ENCODE results near the gene KCNIP4. TPM values are rescaled to one million over a fixed set of nuclear protein-coding genes. Genes with fewer than 3 reads are reported as not detected.

The KCNIP4 gene
- total and polyA plus RNA-seq, 2 of the 4 experiments (the other 2 are of a cell fraction), result not detected

- no peaks in the 10 kb centered on the region for H4K20me1 ChIP-seq (ENCODE audit: insufficient read depth, low read length)
- H3K9me1 ChIP-seq (ENCODE audit: insufficient read depth, low read length), result no peaks in the 10 kb centered on the region
- no peak overlapping the region for H3K14ac ChIP-seq (replicated peaks; ENCODE audit: low read depth, low read length)
- dilution Hi-C loops (cut with HindIII; ENCODE audit: low sequenced_read_pairs, unreplicated experiment), result no loop called here
- no peaks in the 10 kb centered on the region for H3K27me3 ChIP-seq (ENCODE audit: control insufficient read depth, insufficient read depth, low read length)
- no peak for TF ChIP-seq MAZ (IDR thresholded peaks at IDR 0.05; ENCODE audit: borderline replicate concordance, low read depth, low read length)
- no peak for TF ChIP-seq RFX5 (IDR thresholded peaks at IDR 0.05; ENCODE audit: low read depth, low read length)
- TF ChIP-seq POLR2A (IDR thresholded peaks at IDR 0.05; ENCODE audit: low read depth, low read length), result no peak
- no peak for TF ChIP-seq SMC3 (IDR thresholded peaks at IDR 0.05; ENCODE audit: low read depth, low read length)
- no peak overlapping the region for H3K18ac ChIP-seq (ENCODE audit: low read depth, low read length)
- no peak overlapping the region for H4K91ac ChIP-seq (ENCODE audit: insufficient read depth, low read depth, low read length)
- no peak overlapping the region for H3K4me2 ChIP-seq (ENCODE audit: low read depth, low read length)
- no peaks in the 10 kb centered on the region for H3K4me1 ChIP-seq (ENCODE audit: control insufficient read depth, insufficient read depth, low read length)
- no peak overlapping the region for H2AK9ac ChIP-seq (replicated peaks; ENCODE audit: low read depth, low read length, poor library complexity)
- no peak overlapping the region for H3K27ac ChIP-seq (ENCODE audit: insufficient read depth, low read length)
- H3K9me3 ChIP-seq (ENCODE audit: control insufficient read depth, insufficient read depth, low read length), result peaks cover 4% of the 10 kb centered on the region
- no peak overlapping the region for H2BK120ac ChIP-seq (ENCODE audit: low read depth, low read length)
- CTCF ChIA-PET, result no interaction called here
- no CpG with 5 or more reads among the region's 1 CpG for WGBS, 2 experiments (ENCODE audit: extremely low coverage in 2 of 2, insufficient read length in 1 of 2)
- no peak overlapping the region for H2BK20ac ChIP-seq (ENCODE audit: low read depth, low read length)
- no peak overlapping the region for H3K4me3 ChIP-seq (ENCODE audit: insufficient read depth, low read depth, low read length)
- intact Hi-C loops (cut with micrococcal nuclease), result no loop called here
- H3K56ac ChIP-seq (ENCODE audit: extremely low read depth, insufficient read depth, low read length), result no peak overlapping the region
- POLR2A ChIA-PET (ENCODE audit: unreplicated experiment), result no interaction called here
- H3K23ac ChIP-seq (ENCODE audit: low read depth, low read length), result no peak overlapping the region
- DNase-seq (no peak), ATAC-seq (ENCODE audit: low read depth) (no peak)
- H4K8ac ChIP-seq (ENCODE audit: low read depth in 2 of 2, low read length in 2 of 2), result no peak overlapping the region
- H3K4ac ChIP-seq (ENCODE audit: low read depth, low read length), result no peak overlapping the region
- in situ Hi-C loops (cut with MboI; ENCODE audit: low sequenced_read_pairs), result no loop called here
- H3K79me1 ChIP-seq (ENCODE audit: low read depth in 1 of 2, low read length in 2 of 2), result no peaks in the 10 kb centered on the region
- BruUV-seq (replicated peaks), result no TSS peak
- H2AK5ac ChIP-seq (ENCODE audit: low read depth, low read length), result no peak overlapping the region
- no peak overlapping the region for H2AFZ ChIP-seq (replicated peaks; ENCODE audit: low read length, poor library complexity)
- H3K9ac ChIP-seq (ENCODE audit: low read depth, low read length), result no peak overlapping the region
- H2BK15ac ChIP-seq (ENCODE audit: low read depth, low read length), result no peak overlapping the region
- no peaks in the 10 kb centered on the region for H3K36me3 ChIP-seq (ENCODE audit: control insufficient read depth, insufficient read depth, low read length)
- no peak overlapping the region for H4K5ac ChIP-seq (ENCODE audit: low read depth, low read length)
- no peak overlapping the region for H2BK5ac ChIP-seq (ENCODE audit: low read depth, low read length, poor library complexity, severe bottlenecking)
Measured at GRCh38 chr4:21645776-21646175, 302.8 kb downstream of the KCNIP4 start.
